ENCODE data around the gene TPH1. TPM values are rescaled to one million over a fixed set of nuclear protein-coding genes. Genes with fewer than 3 reads are reported as not detected.
"Not testable (repeated sequence)": the region's sequence is repeated elsewhere in the genome, so short reads cannot be mapped to it uniquely, and the experiment has no call there.

Gene TPH1
- polyA plus RNA-seq, 4 donors = 0.22 to 1.9 (median 0.91) TPM

- DNase-seq (ENCODE audit: low read depth in 4 of 4, low spot score in 2 of 4) = no peak
Observed at GRCh38 chr11:18027475-18027874, 18.6 kb downstream of the TPH1 start.

DNA sequence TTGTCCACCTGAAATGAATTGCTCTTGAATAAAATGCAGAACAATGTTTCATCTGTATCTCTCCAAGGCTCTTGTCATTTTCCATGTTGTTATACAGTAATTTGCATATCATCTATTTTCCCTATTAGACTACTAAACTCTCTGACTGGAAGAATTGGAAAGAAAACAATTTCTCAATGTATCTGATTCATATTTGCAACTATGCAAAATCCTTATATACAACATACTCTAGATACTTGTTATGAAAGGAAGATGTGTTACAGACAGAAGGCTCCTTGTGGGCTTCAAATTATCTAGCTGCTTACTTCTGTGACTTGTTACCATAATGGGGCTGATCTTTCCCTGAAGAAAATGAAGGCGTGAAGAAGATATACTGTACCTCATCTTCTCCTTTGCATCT, 23.6 kb downstream of the TPH1 start:
- no peak for DNase-seq (ENCODE audit: low read depth in 4 of 4, low spot score in 2 of 4)

GRCh38 chr11:18019650-18020049, 26.4 kb downstream of the TPH1 start:
- no peak for DNase-seq (ENCODE audit: low read depth in 4 of 4, low spot score in 2 of 4)

DNA sequence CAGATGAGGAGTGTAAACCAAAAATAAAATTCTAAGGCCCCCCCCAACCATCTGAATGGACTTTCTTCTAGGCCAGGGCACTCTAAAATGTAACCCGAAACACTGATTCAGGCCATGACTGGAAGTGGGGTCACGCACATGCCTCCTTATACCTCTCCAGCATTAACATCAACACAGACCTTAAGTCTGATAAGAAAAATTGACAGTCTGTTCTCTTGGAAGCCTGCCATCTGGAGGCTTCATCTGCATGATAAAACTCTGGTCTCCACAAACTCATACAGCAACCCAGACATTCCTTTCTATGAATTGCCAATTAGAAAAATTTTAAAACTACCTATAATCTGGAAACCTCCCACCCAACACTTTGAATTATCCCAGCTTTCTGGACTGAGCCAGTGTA, 29.3 kb downstream of the TPH1 start:
- DNase-seq (ENCODE audit: low read depth in 4 of 4, low spot score in 2 of 4) = no peak

DNA sequence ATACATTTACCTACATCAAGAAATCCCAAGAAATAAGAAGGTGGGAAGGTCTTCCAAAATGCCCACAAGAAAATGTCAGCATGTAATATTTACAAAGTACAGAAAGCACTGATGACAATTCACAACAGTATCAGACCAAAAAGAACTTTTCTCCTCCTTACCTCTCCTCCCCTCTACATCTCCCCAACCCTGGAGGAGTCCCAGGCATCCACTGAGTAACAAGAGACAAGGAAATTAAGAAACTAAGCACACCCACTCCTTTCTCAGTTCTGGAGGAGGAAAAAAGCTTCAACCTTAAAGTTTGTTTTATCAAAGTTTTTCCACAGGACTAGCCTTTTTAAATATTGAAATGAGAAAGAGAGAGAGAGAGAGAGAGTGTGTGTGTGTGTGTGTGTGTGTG, 31.2 kb downstream of the TPH1 start:
- DNase-seq (ENCODE audit: low read depth in 4 of 4, low spot score in 2 of 4) = no peak

DNA sequence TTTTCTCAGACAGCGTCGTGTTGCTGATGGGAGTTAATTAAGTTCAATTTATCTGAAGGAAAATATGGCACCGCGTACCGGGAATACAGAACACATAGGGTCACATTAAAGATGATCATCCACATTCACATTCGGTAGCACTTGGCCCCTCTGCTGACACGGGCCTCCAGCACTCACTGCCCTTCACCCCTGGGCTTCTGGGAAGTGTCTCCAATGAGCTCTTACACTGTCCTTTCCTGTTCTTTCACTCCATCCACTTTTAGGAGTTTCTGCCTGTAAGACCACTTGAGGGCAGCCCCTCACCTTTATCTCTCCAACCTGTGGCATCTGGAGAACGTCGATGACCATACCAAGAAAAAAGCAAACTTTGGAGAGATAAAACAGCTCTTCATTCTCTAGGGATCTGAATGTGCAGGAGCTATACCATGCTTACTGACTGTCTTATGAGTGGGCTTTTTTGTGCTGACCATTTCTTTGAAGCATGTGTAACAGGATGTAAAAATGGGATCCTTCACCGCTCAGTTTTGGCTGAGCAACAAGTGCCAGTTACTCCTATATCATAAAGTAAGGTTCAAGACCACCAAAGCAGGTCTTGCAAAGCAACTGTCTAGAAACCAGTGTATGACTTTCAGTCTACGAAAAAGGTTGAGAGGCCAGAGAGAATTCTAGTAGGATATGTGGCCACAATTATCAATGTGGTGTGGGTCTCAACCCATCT, 32.1 kb downstream of the TPH1 start:
- DNase-seq (ENCODE audit: low read depth in 4 of 4, low spot score in 2 of 4) = no peak

- DNase-seq (ENCODE audit: low read depth in 4 of 4, low spot score in 2 of 4) = peak in 3 of 4 donors; percentile 31 to 64 (median 64)
Observed at GRCh38 chr11:18012906-18013781, 32.9 kb downstream of the TPH1 start, which contains the start of gene SERGEF. Gene SERGEF (minus strand): TSS chr11:18013047. CDS start chr11:18013010, 37 bp downstream.

DNA sequence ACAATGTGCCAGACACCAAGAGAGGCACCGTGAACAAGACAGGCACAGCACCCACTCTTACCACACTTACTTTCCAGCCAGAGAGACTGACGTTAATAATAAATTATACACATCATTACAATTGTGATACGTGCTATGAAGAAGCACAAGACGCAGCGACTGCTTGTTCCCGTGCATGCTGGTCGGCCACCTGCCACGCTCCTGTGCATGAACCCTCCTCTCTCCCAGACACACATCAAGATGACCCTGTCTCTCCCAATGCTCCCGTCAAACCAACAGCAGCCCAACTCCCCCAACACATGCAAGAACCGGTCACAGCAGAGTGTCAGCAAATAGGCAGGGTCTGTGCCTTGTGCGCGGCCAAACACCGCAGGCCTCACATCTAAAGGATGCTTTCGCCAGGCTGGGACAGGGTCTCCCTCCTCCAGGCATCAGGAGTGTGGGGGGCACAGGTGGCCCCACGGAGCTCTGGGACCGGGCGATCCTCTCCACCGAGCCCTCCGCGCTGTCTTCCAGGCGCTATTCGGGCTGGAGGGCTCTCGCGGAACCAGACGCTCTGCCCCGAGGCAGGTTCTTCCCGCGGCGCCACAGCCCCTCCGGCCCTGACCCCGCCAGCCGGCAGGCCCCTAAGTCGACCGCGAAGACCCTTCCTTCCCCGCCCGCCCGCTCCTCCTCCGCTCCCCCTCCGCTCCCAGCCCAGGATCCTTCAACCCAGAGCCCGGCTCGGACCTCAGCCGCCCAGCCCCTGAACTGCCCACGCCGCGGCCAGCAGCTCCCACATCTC, 33.8 kb downstream of the TPH1 start:
- peak in 1 of 4 donors; percentile 14 for DNase-seq (ENCODE audit: low read depth in 4 of 4, low spot score in 2 of 4)

GRCh38 chr11:18011633-18012032, 34.4 kb downstream of the TPH1 start:
- DNase-seq (ENCODE audit: low read depth in 4 of 4, low spot score in 2 of 4) = no peak

- DNase-seq (ENCODE audit: low read depth in 4 of 4, low spot score in 2 of 4) = no peak
Observed at GRCh38 chr11:18010977-18011586, 35.0 kb downstream of the TPH1 start.

- DNase-seq (ENCODE audit: low read depth in 4 of 4, low spot score in 2 of 4) = no peak
Observed at GRCh38 chr11:18010121-18010670, 35.9 kb downstream of the TPH1 start.

GRCh38 chr11:18005376-18006129, 40.5 kb downstream of the TPH1 start:
- no peak for DNase-seq (ENCODE audit: low read depth in 4 of 4, low spot score in 2 of 4)

DNA sequence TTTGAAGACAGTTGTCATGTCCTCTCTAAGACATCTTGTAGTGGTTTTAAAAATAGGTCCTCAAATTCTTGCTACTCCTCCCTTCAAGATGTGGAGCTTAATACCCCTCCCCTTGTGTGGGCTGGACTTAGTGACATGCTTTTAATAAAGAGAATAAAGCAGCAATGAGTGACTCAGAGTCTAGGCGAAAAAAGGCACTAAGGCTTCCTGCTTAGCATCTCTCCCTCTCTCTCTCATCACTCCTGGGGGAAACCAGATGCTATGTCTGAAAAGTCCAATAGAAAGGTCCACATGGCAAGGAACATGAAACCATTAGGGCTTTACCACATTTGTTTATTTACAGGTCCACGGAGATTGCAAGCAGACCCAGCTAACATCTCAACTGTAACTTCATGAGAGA, 44.9 kb downstream of the TPH1 start:
- no peak for DNase-seq (ENCODE audit: low read depth in 4 of 4, low spot score in 2 of 4)

DNA sequence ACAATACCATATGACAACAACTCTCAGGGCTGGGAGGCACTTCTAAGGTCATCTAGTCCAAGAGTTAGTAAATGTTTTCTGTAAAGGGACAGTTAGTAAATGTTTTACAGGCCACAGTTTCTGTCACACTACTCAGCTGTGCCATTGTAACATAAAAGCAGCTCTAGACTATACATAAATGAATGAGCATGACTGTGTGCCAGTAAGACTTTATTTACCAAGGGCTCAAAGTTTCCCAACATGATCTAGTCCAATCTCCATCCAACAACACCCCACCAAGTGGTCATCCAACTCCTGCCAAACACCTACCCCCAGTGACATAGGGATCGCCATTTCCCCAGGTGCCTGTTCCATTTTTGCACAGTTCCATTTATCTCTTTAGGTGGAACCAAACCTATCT, 45.3 kb downstream of the TPH1 start:
- DNase-seq (ENCODE audit: low read depth in 4 of 4, low spot score in 2 of 4) = no peak

DNA sequence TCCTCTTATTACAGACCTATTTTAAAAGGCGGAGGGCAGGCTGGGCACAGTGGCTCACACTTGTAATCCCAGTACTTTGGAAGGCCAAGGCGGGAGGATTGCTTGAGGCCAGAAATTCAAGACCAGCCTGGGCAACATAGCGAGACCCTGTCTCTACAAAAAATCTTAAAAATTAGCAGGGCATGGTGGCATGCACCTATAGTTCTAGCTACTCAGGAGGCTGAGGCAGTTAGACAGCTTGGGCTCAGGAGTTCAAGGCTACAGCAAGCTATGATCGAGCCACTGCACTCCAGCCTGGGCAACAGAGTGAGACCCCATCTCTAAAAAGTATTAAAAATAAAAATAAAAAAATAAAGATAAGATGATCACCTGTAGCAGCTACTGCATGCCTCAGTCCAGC, 45.9 kb downstream of the TPH1 start:
- DNase-seq (ENCODE audit: low read depth in 4 of 4, low spot score in 2 of 4) = not testable (repeated sequence)

Data from left renal cortex interstitium (tissue), 4 donors.